ENCODE data around the gene PITHD1. TPM values are rescaled to one million over a fixed set of nuclear protein-coding genes. Genes with fewer than 3 reads are reported as not detected.

PITHD1 gene
- total and polyA plus RNA-seq, 2 of the 8 experiments (the other 6 are each of a cell fraction or from before 2014, with no cell fraction given): 67.4 to 68.8 TPM

DNA sequence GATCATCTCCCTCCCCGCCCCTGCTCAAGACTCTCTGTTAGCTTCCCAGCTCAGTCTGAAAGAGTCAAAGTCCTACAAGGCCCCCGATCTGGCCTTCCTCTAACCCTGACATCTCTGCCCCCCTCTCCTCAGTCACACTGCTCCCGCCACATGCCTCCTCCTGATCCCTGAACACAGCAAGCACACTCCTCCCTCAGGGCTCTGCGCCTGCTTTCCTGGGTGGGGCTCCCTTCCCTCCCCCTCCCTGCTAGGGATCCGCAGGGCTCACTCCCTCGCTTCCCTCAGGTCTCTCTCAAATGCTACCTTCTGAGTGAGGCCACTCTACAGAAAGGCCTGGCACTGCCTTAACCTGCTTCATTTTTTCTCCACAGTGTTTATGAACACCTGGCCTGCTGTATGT is 28.1 kb downstream of the PITHD1 start:
- no peak overlapping the region for H4K5ac ChIP-seq (ENCODE audit: insufficient read length, low read depth, low read length)
- FAIRE-seq: no peak
- no peak overlapping the region for H3K18ac ChIP-seq (ENCODE audit: extremely low read depth, low read length)
- no peaks in the 10 kb centered on the region for H3K79me2 ChIP-seq (ENCODE audit: control insufficient read depth in 1 of 2, insufficient read depth in 2 of 2, low read length in 2 of 2)
- no peak overlapping the region for H3K27ac ChIP-seq (ENCODE audit: low read depth, low read length)
- POLR2A ChIA-PET (ENCODE audit: partially characterized antibody): interaction anchor here (0.9 to 3.4 kb wide), 6 partner anchors 12 to 345 kb away, joined by 3 to 22 read pairs (median 3); partner anchors contain the start of genes LYPLA2 and PNRC2
- no peaks in the 10 kb centered on the region; a peak in 1 of 7 replicates for H3K27me3 ChIP-seq (replicated peaks in 1 of 4; ENCODE audit: control insufficient read depth in 3 of 4, extremely low read depth in 1 of 4, insufficient read depth in 3 of 4, low read length in 3 of 4)
- no peak overlapping the region for H3K23ac ChIP-seq (ENCODE audit: insufficient read length)
- no peak overlapping the region for H4K8ac ChIP-seq (ENCODE audit: extremely low read depth, insufficient read depth, low read length)
- no peak overlapping the region for H3K14ac ChIP-seq (ENCODE audit: insufficient read length)
- H2AFZ ChIP-seq (ENCODE audit: low read length): no peak overlapping the region
- H2BK20ac ChIP-seq (ENCODE audit: low read length): no peak overlapping the region
- peaks cover 0 to 2% of the 10 kb centered on the region in 2 experiments for H4K20me1 ChIP-seq (replicated peaks in 1 of 2; ENCODE audit: control insufficient read depth in 1 of 2, insufficient read depth in 2 of 2, low read length in 2 of 2)
- no peak for DNase-seq (ENCODE audit: low read depth in 1 of 2, low spot score in 2 of 2)
- H2BK5ac ChIP-seq (ENCODE audit: low read depth, low read length): no peak overlapping the region
- 89% methylated on average over 6 of the region's 6 CpGs; no CpG with 5 or more reads in 1 of the 2 experiments for WGBS, 2 experiments (ENCODE audit: extremely low coverage in 1 of 2, insufficient coverage in 1 of 2, insufficient read length in 1 of 2, insufficient replicate concordance in 2 of 2, low coverage in 1 of 2, low lambda C conversion rate in 2 of 2, missing lambda C conversion rate in 1 of 2)
- no peak overlapping the region for H3K56ac ChIP-seq (replicated peaks; ENCODE audit: insufficient read length, low read depth, low read length)
- no peak overlapping the region for H2BK120ac ChIP-seq (replicated peaks; ENCODE audit: low read depth, low read length)
- CTCF ChIA-PET (ENCODE audit: partially characterized antibody): interaction anchor here (0.7 to 3.5 kb wide), 12 partner anchors 8 to 153 kb away, joined by 3 to 13 read pairs (median 4); partner anchors contain the start of gene HMGCL
- no peak for TF ChIP-seq GABPA (IDR thresholded peaks at IDR 0.05; ENCODE audit: borderline replicate concordance, insufficient read depth, low read length)
- H3K36me3 ChIP-seq (ENCODE audit: control insufficient read depth in 2 of 4, insufficient read depth in 4 of 4, low read length in 3 of 4): no peaks in the 10 kb centered on the region; a peak in 1 of 8 replicates
- H3K4ac ChIP-seq (replicated peaks; ENCODE audit: insufficient read length, low read depth, low read length): no peak overlapping the region
- H4K91ac ChIP-seq (replicated peaks; ENCODE audit: insufficient read length, low read length): no peak overlapping the region
- no peaks in the 10 kb centered on the region for H3K79me1 ChIP-seq (ENCODE audit: low read depth, low read length)
- no peak overlapping the region for H2AK5ac ChIP-seq (ENCODE audit: low read depth, low read length)
- H3K9me3 ChIP-seq (ENCODE audit: insufficient read depth in 2 of 2, low read depth in 1 of 2, low read length in 1 of 2): no peaks in the 10 kb centered on the region
- H3K9ac ChIP-seq (replicated peaks in 1 of 4; ENCODE audit: extremely low read depth in 1 of 4, low read depth in 3 of 4, low read length in 3 of 4): no peak overlapping the region
- no peak overlapping the region for H2BK15ac ChIP-seq (ENCODE audit: low read length)
- no peak overlapping the region for H3K4me2 ChIP-seq (ENCODE audit: insufficient read depth in 1 of 2, low read depth in 2 of 2, low read length in 2 of 2)
- no peak overlapping the region for H3K4me3 ChIP-seq (ENCODE audit: extremely low read depth in 1 of 4, insufficient read depth in 2 of 4, low read depth in 3 of 4, low read length in 4 of 4)
- peaks cover 2% of the 10 kb centered on the region; the same call in 1 of the 2 replicates for H3K23me2 ChIP-seq (ENCODE audit: low read depth, low read length)
- H3K4me1 ChIP-seq (replicated peaks in 1 of 4; ENCODE audit: control insufficient read depth in 3 of 4, insufficient read depth in 4 of 4, low read length in 3 of 4): peaks cover 0 to 1% (median 0%) of the 10 kb centered on the region in 4 experiments; a peak in 2 of 7 replicates
- no peak overlapping the region for H2BK12ac ChIP-seq (ENCODE audit: low read depth, low read length)
